ENCODE measurements around the gene SULF2.

The SULF2 gene

DNA sequence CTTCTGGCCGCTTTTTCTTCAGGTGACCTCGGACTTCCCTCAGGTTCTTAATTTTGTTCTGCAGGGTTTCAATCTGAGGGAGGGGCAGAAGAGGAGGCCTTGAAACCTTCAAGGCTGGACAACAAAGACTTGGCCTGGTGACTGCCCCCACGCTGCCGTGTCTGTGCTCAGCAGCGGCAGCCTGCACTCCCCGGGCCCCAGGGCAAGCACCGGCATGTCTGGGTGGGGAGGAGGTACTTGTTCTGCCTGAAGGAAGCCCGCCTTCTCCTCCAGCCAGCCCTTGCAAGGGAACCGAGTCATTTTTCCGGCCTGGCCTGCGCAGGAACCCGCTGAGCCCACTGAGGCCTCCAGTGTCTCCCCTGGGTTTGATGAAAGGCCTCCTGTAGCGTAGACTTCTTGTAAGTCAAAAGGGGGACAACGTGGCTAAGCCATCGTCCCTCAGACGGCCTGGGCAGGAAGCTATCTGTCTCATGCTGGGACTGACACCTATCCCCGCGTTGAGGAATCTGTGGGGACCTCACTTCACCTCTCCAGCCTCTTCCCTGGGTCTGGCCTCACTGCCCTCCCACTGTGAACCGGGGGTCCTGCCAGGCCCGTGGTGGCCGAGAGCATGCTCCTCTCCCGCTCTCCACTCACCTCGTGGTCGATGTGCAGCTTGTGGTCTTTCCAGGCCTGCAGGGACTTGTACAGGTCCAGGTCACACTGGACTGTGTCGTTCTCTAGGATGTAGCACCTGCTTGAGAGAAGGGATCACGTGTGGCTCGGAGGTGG is 119.9 kb downstream of the SULF2 start:
- TF ChIP-seq, protein P1, sequence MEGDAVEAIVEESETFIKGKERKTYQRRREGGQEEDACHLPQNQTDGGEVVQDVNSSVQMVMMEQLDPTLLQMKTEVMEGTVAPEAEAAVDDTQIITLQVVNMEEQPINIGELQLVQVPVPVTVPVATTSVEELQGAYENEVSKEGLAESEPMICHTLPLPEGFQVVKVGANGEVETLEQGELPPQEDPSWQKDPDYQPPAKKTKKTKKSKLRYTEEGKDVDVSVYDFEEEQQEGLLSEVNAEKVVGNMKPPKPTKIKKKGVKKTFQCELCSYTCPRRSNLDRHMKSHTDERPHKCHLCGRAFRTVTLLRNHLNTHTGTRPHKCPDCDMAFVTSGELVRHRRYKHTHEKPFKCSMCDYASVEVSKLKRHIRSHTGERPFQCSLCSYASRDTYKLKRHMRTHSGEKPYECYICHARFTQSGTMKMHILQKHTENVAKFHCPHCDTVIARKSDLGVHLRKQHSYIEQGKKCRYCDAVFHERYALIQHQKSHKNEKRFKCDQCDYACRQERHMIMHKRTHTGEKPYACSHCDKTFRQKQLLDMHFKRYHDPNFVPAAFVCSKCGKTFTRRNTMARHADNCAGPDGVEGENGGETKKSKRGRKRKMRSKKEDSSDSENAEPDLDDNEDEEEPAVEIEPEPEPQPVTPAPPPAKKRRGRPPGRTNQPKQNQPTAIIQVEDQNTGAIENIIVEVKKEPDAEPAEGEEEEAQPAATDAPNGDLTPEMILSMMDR (IDR thresholded peaks at IDR 0.05; ENCODE audit: insufficient read depth, missing control alignments) = no peak
- DNase-seq (ENCODE audit: insufficient read length, low spot score) (no peak), FAIRE-seq (no peak)

DNA sequence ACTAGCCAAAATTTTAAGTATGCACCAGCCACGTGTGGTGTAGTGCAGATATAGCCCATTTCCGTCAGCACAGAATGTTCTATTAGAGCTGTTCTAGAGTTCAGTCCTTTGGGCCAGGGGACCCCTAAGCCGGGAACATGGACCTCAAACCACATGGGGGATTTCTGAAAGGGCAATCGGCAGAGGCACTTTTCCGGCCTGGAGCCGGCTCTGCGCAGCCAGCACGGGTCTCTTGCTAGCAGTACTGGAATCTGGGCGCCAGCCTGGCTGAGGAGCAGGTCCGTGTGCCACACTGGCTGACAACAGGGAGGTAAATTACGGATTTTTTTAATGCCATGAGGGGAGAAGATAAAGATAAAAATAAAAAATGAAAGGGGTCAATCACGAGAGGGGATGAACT is 120.5 kb downstream of the SULF2 start:
- no peak for DNase-seq (ENCODE audit: insufficient read length, low spot score)
- TF ChIP-seq, protein P1 (IDR thresholded peaks at IDR 0.05; ENCODE audit: insufficient read depth, missing control alignments) = no peak
- no peak for FAIRE-seq

DNA sequence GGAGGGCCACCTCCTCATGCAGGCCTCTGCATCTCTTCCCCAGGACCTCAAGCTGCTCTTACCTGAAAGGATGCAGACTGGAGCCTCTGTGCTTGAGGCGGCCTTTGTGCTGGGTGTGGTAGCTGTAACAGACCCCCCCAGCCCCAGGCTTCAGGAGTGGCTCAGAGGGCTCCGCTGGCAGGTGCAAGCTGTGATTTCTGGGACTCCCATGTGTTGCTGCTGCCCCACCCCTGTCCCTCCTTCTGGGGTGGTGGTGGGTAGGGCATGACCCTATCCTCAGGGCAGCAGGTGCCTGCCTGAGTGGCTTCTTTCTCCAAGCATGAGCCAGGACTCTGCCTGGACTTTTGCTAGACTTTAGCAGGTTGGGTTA is 121.2 kb downstream of the SULF2 start:
- TF ChIP-seq, protein P1 (IDR thresholded peaks at IDR 0.05; ENCODE audit: insufficient read depth, missing control alignments) = no peak
- DNase-seq (ENCODE audit: insufficient read length, low spot score) (no peak), FAIRE-seq (no peak)

DNA sequence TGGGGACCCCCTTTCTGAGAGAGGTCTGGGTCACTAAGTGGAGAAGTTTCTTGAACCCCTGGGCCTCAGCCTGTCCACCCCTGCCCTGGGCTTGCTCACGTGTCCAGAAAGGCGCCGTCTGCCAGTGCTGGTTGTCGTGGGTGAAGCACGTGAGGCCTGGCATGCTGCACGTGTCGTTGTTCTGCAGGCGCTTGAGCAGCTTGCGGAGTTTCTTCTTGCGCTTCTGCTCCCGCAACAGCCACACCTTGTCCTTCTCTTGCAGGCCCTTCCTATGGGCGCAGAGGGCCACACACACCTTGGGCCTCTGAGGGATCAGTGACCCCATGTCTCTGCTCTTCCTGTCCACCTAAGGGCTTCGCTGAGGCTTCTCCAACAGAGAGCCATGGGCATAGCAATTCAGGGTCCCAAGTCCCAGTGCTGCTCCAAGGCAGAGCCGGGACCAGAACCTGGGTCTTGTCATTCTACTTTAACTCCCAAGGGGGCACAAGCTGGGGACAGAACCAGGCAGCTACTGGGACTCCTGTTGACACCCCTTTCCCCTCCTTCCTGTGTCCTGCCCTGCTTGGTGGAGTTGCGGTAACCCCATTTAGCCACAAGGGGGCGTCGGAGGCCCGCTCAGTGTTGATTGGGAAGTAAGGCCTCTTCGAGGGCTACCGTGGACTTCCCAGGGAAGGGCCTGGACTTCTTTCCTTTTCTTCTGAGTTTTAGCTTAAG is 121.8 kb downstream of the SULF2 start:
- TF ChIP-seq, protein P1 (IDR thresholded peaks at IDR 0.05; ENCODE audit: insufficient read depth, missing control alignments) = peak; percentile 91
- FAIRE-seq = no peak
- peak; percentile 89 for DNase-seq (ENCODE audit: insufficient read length, low spot score)

DNA sequence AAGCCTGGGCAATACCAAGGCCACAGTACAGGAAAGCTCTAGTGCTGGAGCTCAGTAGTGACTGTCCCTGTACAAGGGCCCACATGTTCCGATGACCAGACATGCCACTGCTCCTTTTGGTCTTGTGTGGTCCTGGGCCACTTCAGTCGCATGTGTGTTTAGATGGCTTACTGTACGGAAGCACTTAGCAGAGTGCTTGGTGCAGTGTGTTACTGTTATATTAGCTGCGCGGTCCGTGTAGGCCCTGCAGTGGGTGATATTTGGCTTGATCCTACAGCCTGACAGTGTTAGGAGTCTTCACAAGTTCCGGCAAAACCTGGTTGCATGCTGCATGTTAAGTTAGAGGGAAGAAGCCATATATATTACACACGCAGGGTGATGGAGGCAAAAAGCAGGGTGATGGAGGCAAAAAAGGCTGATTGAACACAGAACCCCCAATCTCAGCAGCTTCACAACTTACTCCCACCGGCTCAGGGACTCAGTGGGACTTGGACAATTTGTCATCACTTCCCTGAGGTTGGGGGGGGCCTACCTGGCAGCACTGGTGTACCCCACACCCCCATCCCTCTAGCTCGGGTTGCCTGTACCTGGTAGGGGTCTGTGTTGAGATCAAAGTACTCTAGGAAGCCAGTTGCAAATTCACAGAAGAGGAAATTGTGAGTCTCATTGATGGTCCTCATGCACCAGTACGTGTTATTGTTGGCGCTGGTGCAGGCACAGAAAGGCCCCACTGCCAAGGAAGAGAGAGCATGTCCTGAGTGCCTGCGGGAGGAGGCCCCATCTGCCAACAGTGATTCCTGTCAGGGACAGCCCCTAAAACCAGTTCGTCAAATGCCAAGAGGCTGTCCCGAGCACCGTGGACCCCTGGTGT is 122.6 kb downstream of the SULF2 start:
- TF ChIP-seq, protein P1 (IDR thresholded peaks at IDR 0.05; ENCODE audit: insufficient read depth, missing control alignments) = no peak
- DNase-seq (ENCODE audit: insufficient read length, low spot score) = no peak
- no peak for FAIRE-seq

DNA sequence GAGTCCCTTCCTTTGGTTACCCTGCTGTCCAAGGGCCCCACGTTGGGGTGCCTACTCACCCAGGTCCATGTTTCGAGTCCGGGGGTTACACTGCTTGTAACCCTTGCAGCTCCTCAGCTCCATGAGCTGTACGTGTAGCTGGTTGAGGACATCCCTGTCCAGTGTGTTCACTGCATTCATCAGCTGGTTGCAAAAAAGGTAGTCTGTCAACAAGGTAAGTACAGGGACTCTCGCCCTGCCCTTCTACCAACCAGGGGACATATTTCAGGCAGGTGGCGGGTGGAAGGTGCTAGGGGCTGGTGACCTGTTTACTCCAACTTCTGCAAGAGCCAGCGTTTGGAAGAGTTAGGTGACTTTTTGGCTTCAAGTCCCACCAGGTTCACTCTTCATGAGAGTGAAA is 123.6 kb downstream of the SULF2 start:
- FAIRE-seq (no peak), DNase-seq (ENCODE audit: insufficient read length, low spot score) (no peak)

More for the DNA sequence above, 123.6 kb downstream of the SULF2 start:
- TF ChIP-seq, protein P1 (IDR thresholded peaks at IDR 0.05; ENCODE audit: insufficient read depth, missing control alignments) = no peak
